ENCODE results near the gene CDC42EP5.

- TF ChIP-seq CTCF (IDR thresholded peaks at IDR 0.05; ENCODE audit: low read depth, low read length, poor library complexity, severe bottlenecking) (no peak), EZH2phosphoT487 (IDR thresholded peaks at IDR 0.05; ENCODE audit: borderline replicate concordance, low read length) (no peak)
Measured at GRCh38 chr19:54507824-54508223, 34.7 kb upstream of the CDC42EP5 start.
